ENCODE measurements around the gene SSC4D.

DNA sequence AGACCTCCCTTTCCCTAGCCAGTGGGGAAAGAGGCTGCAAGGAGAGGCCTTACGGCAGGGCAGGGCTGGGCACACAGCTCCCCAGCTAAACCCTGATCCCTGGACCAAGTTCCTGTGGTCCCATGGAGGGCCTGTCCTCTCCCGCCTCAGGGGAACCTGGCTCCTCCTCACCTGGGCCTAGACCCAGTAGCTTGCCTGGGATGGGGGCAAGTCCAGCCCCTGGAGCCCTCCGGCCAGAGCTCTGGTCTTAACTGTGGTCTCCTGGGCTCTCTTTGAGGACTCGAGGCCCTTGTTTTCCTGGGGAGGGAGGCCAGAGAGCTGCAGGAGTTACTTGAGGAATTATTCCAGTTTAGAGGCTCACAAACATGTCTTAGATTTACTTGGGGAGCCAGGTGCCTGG is 16.7 kb upstream of the SSC4D start:
- TF ChIP-seq POLR2A (IDR thresholded peaks at IDR 0.05): no peak
- TF ChIP-seq, protein P1, sequence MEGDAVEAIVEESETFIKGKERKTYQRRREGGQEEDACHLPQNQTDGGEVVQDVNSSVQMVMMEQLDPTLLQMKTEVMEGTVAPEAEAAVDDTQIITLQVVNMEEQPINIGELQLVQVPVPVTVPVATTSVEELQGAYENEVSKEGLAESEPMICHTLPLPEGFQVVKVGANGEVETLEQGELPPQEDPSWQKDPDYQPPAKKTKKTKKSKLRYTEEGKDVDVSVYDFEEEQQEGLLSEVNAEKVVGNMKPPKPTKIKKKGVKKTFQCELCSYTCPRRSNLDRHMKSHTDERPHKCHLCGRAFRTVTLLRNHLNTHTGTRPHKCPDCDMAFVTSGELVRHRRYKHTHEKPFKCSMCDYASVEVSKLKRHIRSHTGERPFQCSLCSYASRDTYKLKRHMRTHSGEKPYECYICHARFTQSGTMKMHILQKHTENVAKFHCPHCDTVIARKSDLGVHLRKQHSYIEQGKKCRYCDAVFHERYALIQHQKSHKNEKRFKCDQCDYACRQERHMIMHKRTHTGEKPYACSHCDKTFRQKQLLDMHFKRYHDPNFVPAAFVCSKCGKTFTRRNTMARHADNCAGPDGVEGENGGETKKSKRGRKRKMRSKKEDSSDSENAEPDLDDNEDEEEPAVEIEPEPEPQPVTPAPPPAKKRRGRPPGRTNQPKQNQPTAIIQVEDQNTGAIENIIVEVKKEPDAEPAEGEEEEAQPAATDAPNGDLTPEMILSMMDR (IDR thresholded peaks at IDR 0.05): no peak
